B cell (primary cell): ENCODE data around the gene CDKAL1. TPM values are rescaled to one million over a fixed set of nuclear protein-coding genes. Genes with fewer than 3 reads are reported as not detected.

Source experiments
- ATAC-seq: fragments of 200-7000 bp; cut with Tn5 transposase; one replicate; pipeline ENCODE4 v1.10.0; 2021; ENCODE audit warnings: low read depth, mild to moderate bottlenecking, moderate number of reproducible peaks, moderate library complexity
- CTCF ChIA-PET: fragments of 350-600 bp; sonication (Branson Sonifier 250); formaldehyde crosslinking; loops from one replicate; lab custom pipeline; 2021; ENCODE audit warnings: antibody characterized with exemption, inconsistent platforms; lab: Charles Lee
- POLR2A ChIA-PET: fragments of 350-600 bp; sonication (Branson Sonifier 250); formaldehyde crosslinking; loops from one replicate; lab custom pipeline; 2021; ENCODE audit warnings: antibody characterized with exemption; lab: Charles Lee
- DNase-seq: peaks from one replicate; pipeline ENCODE4 v3.0.0; 2013
- H2AFZ ChIP-seq: 2 replicates; pipeline ENCODE4 v1.6.1; 2012; ENCODE audit warnings: mild to moderate bottlenecking, low read depth, low read length; ENCODE audit not compliant: insufficient read depth, poor library complexity, severe bottlenecking
- H3K27ac ChIP-seq, 2 donors: 1 replicate in 1 of 2; 2 replicates in 1 of 2; pipeline ENCODE4 v1.5.1; 2012 to 2013; ENCODE audit warnings: low read length in 2 of 2, mild to moderate bottlenecking in 2 of 2, moderate library complexity in 1 of 2
- H3K27me3 ChIP-seq, 4 experiments: fragments of 200-600 bp in 1 of 4; sonication (generic) in 1 of 4; replicated peaks in 1 of 4; 1 replicate in 2 of 4; 2 replicates in 2 of 4; pipeline versions ENCODE4 v1.6.1 to v1.7.0; 2013 to 2016; ENCODE audit warnings: low read length in 3 of 4, mild to moderate bottlenecking in 2 of 4, mixed read lengths in 1 of 4, moderate library complexity in 1 of 4; ENCODE audit not compliant: insufficient read depth in 4 of 4, control insufficient read depth in 3 of 4; ENCODE audit errors: control extremely low read depth in 1 of 4
- H3K36me3 ChIP-seq, 2 experiments: replicated peaks in 1 of 2; 1 replicate in 1 of 2; 2 replicates in 1 of 2; pipeline versions ENCODE4 v1.6.1 to v1.7.1; 2013; ENCODE audit warnings: low read length in 1 of 2; ENCODE audit not compliant: insufficient read depth in 2 of 2, control insufficient read depth in 1 of 2; ENCODE audit errors: control extremely low read depth in 1 of 2, extremely low read depth in 1 of 2
- H3K4me1 ChIP-seq, 2 donors: fragments of 200-600 bp in 1 of 2; sonication (generic) in 1 of 2; 1 replicate in 1 of 2; 2 replicates in 1 of 2; pipeline versions ENCODE4 v1.5.1 to v1.6.1; 2013 to 2017; ENCODE audit warnings: low read length in 2 of 2; ENCODE audit not compliant: control insufficient read depth in 2 of 2, insufficient read depth in 2 of 2
- H3K4me2 ChIP-seq: replicated peaks from 2 replicates; pipeline ENCODE3; 2012; ENCODE audit warnings: mild to moderate bottlenecking, low read depth, low read length; ENCODE audit not compliant: poor library complexity, severe bottlenecking
- H3K4me3 ChIP-seq, 5 experiments: fragments of 200-600 bp in 1 of 5; sonication (generic) in 1 of 5; 1 replicate in 3 of 5; 2 replicates in 2 of 5; pipeline versions ENCODE4 v1.5.1 to v1.7.0; 2011 to 2016; ENCODE audit warnings: low read length in 4 of 5, mild to moderate bottlenecking in 4 of 5, low read depth in 2 of 5, control low read depth in 1 of 5, moderate library complexity in 1 of 5; ENCODE audit not compliant: insufficient read depth in 1 of 5; ENCODE audit errors: control extremely low read depth in 1 of 5, extremely low read depth in 1 of 5
- H3K79me2 ChIP-seq: fragments of 200-600 bp; sonication (generic); one replicate; pipeline ENCODE4 v1.6.0; 2016; ENCODE audit warnings: low read length; ENCODE audit not compliant: control insufficient read depth, insufficient read depth
- H3K9ac ChIP-seq: fragments of 200-600 bp; sonication (generic); 2 replicates; pipeline ENCODE4 v1.6.1; 2017; ENCODE audit warnings: mild to moderate bottlenecking, low read length, moderate library complexity
- H3K9me3 ChIP-seq, 3 donors: one replicate each; pipeline versions ENCODE4 v1.6.1 to v1.7.1; 2013; ENCODE audit warnings: low read length in 2 of 3; ENCODE audit not compliant: control insufficient read depth in 2 of 3, insufficient read depth in 1 of 3; ENCODE audit errors: control extremely low read depth in 1 of 3
- H4K20me1 ChIP-seq: 2 replicates; pipeline ENCODE4 v1.6.0; 2012; ENCODE audit warnings: mild to moderate bottlenecking, low read length; ENCODE audit not compliant: insufficient read depth, control insufficient read depth, poor library complexity, severe bottlenecking
- H3K27ac Mint-ChIP-seq: one replicate; pipeline ENCODE4 v1.8.0; 2021; ENCODE audit warnings: mixed read lengths
- H3K27me3 Mint-ChIP-seq: one replicate; pipeline ENCODE4 v1.8.0; 2021; ENCODE audit warnings: mixed read lengths
- H3K4me1 Mint-ChIP-seq: one replicate; pipeline ENCODE4 v1.8.0; 2021; ENCODE audit warnings: mixed read lengths
- H3K4me3 Mint-ChIP-seq: one replicate; pipeline ENCODE4 v1.8.0; 2021; ENCODE audit warnings: mixed read lengths
- H3K9me3 Mint-ChIP-seq: one replicate; pipeline ENCODE4 v1.8.0; 2022; ENCODE audit warnings: mixed read lengths; ENCODE audit not compliant: insufficient read depth
- EZH2 ChIP-seq: IDR thresholded peaks from 2 replicates; pipeline ENCODE4 v1.6.1; 2012; ENCODE audit warnings: borderline replicate concordance, low read depth, mild to moderate bottlenecking, moderate library complexity, low read length; ENCODE audit not compliant: insufficient read depth, poor library complexity, severe bottlenecking
- WGBS: methylation state at CpG from one replicate; pipeline ENCODE4 v1.1.5; 2013; ENCODE audit warnings: missing lambda C conversion rate; ENCODE audit not compliant: insufficient coverage; 5-methylcytosine and 5-hydroxymethylcytosine counted together
- intact Hi-C: fragments of 100-400 bp; cut with micrococcal nuclease; formaldehyde crosslinking; loops from one replicate; pipeline ENCODE4 v1.10.0; 2022
- polyA plus RNA-seq: library from polyadenylated mRNA; depleted of rRNA; stranded (reverse); fragments of >200 nt; gene quantifications from 2 replicates; pipeline ENCODE4 v1.2.3, GENCODE V29; 2012
- total RNA-seq, 2 donors: library from RNA; stranded (reverse); fragments of 120-200 nt in 1 of 2; gene quantifications; 1 replicate in 1 of 2; 2 replicates in 1 of 2; pipeline versions ENCODE4 v1.2.3 to v1.2.4, GENCODE V29; 2013 to 2022
- TF ChIP-seq, protein P1 (sequence below): fragments of 200-600 bp; IDR thresholded peaks from one replicate; pipeline ENCODE4 v1.8.0; 2022; ENCODE audit warnings: antibody characterized with exemption, mild to moderate bottlenecking

The CDKAL1 gene
- total and polyA plus RNA-seq, 2 donors (not counting 1 experiment from before 2014, with no cell fraction given): 6.1 to 33.3 TPM

DNA sequence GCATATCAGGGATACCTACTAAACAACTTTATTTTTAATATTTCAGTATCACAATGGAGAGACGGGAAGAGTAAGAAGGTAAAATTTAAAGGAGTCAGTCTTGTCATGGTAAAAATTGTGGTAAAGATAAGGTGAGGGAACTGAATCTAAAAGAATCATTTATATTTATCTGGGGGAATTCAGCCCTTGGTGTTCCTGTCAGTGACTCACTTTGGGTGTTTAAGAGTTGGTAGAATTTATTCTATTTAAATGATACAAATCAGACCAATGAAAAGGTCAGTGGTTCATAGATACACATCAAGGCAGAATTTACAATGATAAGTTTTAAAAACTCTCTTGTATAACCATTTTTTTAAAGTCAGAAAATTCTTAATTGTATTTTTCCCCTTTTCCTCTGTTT is 164.4 kb downstream of the CDKAL1 start:
- CTCF ChIA-PET: no interaction called here
- WGBS: no CpG with 5 or more reads among the region's 1 CpG
- H3K9me3 ChIP-seq: no peaks in the 10 kb centered on the region

DNA sequence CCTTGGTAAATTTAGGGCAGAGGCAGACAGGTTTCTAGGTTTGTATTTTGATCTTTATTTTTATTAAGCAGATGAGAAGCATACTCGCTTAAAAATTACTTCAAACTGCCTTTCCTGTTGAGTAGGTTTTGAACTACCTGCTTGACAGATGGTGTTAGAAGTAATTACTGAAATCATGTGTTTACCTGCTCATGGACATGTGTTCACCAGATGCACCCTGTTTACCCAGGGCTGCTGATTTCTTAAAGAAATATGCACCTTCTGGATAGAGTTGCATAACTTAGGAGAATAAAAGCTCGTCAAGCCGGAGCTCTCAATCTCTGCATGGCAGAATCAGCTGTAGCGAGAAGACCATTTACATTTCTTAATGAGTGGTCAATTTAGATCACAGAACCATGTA is 165.1 kb downstream of the CDKAL1 start:
- H3K79me2 ChIP-seq: peaks cover 8% of the 10 kb centered on the region
- H3K36me3 ChIP-seq: no peaks in the 10 kb centered on the region
- DNase-seq: no peak
- no peaks in the 10 kb centered on the region for H3K27me3 ChIP-seq
- ChIA-PET CTCF (no interaction called here), POLR2A (no interaction called here)
- Mint-ChIP-seq H3K4me1 (peaks cover 20% of the 10 kb centered on the region), H3K27ac (no peak overlapping the region), H3K27me3 (no peaks in the 10 kb centered on the region), H3K4me3 (no peak overlapping the region), H3K9me3 (no peaks in the 10 kb centered on the region)
- H3K27ac ChIP-seq: no peak overlapping the region
- no peak overlapping the region for H3K4me3 ChIP-seq
- H3K9me3 ChIP-seq: no peaks in the 10 kb centered on the region
- intact Hi-C loops: no loop called here
- no peaks in the 10 kb centered on the region for H3K4me1 ChIP-seq
- H3K4me2 ChIP-seq: no peak overlapping the region
- H4K20me1 ChIP-seq: no peaks in the 10 kb centered on the region
- 100% methylated on average over 3 of the region's 4 CpGs for WGBS
- TF ChIP-seq, protein P1, sequence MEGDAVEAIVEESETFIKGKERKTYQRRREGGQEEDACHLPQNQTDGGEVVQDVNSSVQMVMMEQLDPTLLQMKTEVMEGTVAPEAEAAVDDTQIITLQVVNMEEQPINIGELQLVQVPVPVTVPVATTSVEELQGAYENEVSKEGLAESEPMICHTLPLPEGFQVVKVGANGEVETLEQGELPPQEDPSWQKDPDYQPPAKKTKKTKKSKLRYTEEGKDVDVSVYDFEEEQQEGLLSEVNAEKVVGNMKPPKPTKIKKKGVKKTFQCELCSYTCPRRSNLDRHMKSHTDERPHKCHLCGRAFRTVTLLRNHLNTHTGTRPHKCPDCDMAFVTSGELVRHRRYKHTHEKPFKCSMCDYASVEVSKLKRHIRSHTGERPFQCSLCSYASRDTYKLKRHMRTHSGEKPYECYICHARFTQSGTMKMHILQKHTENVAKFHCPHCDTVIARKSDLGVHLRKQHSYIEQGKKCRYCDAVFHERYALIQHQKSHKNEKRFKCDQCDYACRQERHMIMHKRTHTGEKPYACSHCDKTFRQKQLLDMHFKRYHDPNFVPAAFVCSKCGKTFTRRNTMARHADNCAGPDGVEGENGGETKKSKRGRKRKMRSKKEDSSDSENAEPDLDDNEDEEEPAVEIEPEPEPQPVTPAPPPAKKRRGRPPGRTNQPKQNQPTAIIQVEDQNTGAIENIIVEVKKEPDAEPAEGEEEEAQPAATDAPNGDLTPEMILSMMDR: no peak
- TF ChIP-seq EZH2: no peak
- ATAC-seq: no peak
- no peak overlapping the region for H2AFZ ChIP-seq
- no peak overlapping the region for H3K9ac ChIP-seq

More for the DNA sequence above, 164.4 kb downstream of the CDKAL1 start:
- H4K20me1 ChIP-seq: no peaks in the 10 kb centered on the region
- intact Hi-C loops: no loop called here
- H3K4me1 ChIP-seq: no peaks in the 10 kb centered on the region
- ATAC-seq (no peak), DNase-seq (no peak)
- POLR2A ChIA-PET: no interaction called here
- H3K4me3 ChIP-seq: no peak overlapping the region
- peaks cover 17% of the 10 kb centered on the region for H3K4me1 Mint-ChIP-seq
- no peak for TF ChIP-seq EZH2
- TF ChIP-seq, protein P1: no peak
- no peaks in the 10 kb centered on the region for H3K36me3 ChIP-seq
- no peak overlapping the region for H3K4me3 Mint-ChIP-seq
- H3K79me2 ChIP-seq: peaks cover 8% of the 10 kb centered on the region
- H3K27me3 Mint-ChIP-seq: no peaks in the 10 kb centered on the region
- no peak overlapping the region for H3K4me2 ChIP-seq
- H3K9ac ChIP-seq: no peak overlapping the region
- H2AFZ ChIP-seq: no peak overlapping the region
- no peaks in the 10 kb centered on the region for H3K9me3 Mint-ChIP-seq
- no peak overlapping the region for H3K27ac Mint-ChIP-seq
- H3K27ac ChIP-seq: no peak overlapping the region
- H3K27me3 ChIP-seq: no peaks in the 10 kb centered on the region
